PC-3 (cell line): ENCODE measurements around the gene PAGR1.

ENCODE experiments used
- CTCF ChIP-seq: fragments of 300-600 bp; sonication (generic); conservative IDR thresholded peaks from 2 replicates; pipeline ENCODE4 v1.5.1; 2017; ENCODE audit warnings: antibody characterized with exemption, low read depth, mild to moderate bottlenecking, low read length
- EZH2 ChIP-seq: fragments of 300-600 bp; sonication (generic); IDR thresholded peaks from one replicate; pipeline ENCODE4 v1.6.1; 2017; ENCODE audit warnings: antibody characterized with exemption, mild to moderate bottlenecking, low read length; ENCODE audit not compliant: unreplicated experiment

GRCh38 chr16:29790949-29791844 lies 24.8 kb upstream of the PAGR1 start:
- no peak for TF ChIP-seq CTCF
- no peak for TF ChIP-seq EZH2
